ENCODE measurements around the gene A4GNT.
"Not testable (repeated sequence)": the region's sequence is repeated elsewhere in the genome, so short reads cannot be mapped to it uniquely, and the experiment has no call there.

Gene A4GNT

DNA sequence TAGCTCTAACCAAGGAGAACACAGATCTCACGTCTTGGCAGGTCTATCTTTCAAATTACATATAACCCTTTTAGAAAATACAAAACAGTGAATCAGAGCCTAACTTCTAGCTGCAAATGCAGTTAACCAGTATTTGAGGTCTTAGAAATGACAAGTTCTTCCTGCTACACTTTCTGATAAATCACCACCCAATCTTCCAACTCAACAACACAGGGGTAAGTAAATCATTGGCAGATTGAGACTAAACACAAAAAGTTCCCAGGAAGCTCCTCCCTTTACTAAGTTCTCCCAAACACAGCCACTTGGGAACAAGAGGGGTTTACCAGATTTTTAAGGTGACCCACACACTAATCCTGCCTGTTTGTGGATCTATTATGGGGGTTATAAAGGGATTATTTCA lies at the start of gene A4GNT:
Gene A4GNT, minus strand, starts transcription at position 152 of the 400 bp plus-strand sequence. CDS start 1,134 bp downstream, outside the sequence.
- DNase-seq (ENCODE audit: low spot score): no peak

- peak; percentile 12 for DNase-seq (ENCODE audit: low spot score)
These were observed 48.3 kb upstream of the A4GNT start for GRCh38 chr3:138180375-138181029.

DNA sequence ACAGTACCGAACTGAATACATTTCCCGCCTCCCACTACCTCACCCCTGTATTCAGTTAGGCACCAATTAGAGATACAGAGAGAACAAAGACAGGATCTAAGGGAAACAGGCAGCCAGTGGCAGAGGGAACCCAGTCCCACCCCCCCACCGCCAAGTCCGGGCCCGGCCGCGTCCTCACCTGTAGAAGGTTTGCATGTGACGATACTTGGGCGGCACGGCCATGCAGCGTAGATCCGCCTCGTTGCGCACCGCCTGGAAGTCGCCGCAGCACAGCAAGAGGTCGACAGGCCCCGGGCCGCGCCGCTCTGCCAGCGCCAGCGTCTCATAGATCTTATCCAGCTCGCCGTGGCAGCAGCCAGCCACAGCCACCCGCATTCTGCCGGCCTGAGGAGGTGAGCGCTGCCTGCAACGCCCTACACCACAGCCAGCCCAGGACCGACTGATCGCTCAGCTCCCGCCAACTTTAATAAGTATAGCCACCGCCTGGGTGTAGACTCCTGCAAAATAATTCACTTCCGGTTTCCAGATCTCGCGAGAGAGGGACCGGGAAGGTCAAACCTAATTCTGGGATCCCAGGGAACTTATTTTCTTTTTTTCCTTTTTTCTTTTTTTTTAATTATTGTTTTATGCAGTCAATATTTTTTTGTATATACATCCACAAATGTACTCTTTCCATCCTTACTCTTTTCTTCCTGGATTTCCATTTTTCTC lies 42.4 kb upstream of the A4GNT start, which contains the start of gene DBR1:
Gene DBR1, minus strand, starts transcription at position 501 of the 711 bp plus-strand sequence. Its CDS starts 126 bp downstream, at position 375.
- peak; percentile 76 for DNase-seq (ENCODE audit: low spot score)

GRCh38 chr3:138173769-138174420 lies 41.7 kb upstream of the A4GNT start:
- DNase-seq (ENCODE audit: low spot score): peak; percentile 10

- no peak for DNase-seq (ENCODE audit: low spot score)
These were observed 40.4 kb upstream of the A4GNT start for GRCh38 chr3:138172625-138173024.

DNA sequence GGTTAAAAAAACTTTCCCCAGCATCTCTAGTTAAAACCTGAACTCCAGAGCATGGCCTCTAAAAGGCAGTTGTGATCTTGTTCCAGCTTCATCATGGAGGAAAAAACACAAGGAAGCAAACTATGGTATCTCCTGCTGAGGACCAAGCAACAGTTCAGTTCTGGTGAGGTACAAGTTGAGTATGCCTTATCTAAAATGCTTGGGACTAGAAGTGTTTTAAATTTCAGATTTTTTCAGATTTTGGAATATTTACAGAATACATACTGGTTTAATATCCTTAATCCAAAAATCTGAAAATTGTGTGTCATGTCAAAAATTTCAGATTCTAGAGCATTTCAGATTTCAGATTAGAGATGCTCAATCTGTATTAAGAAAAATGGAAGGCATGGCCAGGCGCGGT lies 32.9 kb upstream of the A4GNT start:
- DNase-seq (ENCODE audit: low spot score): no peak

- no peak for DNase-seq (ENCODE audit: low spot score)
These were observed 25.6 kb upstream of the A4GNT start for GRCh38 chr3:138157743-138158142.

GRCh38 chr3:138154534-138154933 lies 22.3 kb upstream of the A4GNT start:
- DNase-seq (ENCODE audit: low spot score): no peak

DNA sequence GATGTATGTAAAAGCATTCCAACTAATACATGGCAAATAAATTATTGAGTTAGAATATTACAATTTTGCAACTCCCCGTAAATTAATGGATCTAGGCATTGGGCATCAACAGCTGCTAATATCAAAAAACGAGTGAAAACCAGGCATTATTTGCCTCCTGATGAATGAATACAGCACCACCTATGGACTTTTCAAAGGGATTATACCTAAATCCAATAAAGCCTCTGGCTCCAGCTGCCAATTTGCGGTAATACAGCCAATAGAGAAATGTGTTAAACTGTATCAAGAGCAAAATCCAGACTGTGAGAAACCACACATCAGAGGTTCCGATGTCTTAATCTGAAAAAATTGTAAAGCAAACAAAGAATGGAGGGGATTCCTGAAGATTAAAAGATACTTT lies 16.3 kb upstream of the A4GNT start:
- DNase-seq (ENCODE audit: low spot score): no peak

DNA sequence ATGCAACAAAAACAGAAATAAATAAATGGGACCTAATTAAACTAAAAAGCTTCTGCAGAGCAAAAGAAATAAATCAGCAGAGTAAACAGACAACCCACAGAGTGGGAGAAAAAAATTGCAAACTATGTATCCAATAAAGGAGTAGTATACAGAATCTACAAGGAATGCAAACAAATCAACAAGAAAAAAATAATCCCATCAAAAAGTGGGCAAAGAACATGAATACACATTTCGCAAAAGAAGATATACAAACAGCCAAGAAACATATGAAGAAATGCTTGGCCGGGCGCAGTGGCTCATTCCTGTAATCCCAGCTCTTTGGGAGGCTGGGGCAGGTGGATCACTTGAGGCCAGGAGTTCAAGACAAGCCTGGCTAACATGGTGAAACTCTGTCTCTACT lies 10.0 kb upstream of the A4GNT start:
- not testable (repeated sequence) for DNase-seq (ENCODE audit: low spot score)

DNA sequence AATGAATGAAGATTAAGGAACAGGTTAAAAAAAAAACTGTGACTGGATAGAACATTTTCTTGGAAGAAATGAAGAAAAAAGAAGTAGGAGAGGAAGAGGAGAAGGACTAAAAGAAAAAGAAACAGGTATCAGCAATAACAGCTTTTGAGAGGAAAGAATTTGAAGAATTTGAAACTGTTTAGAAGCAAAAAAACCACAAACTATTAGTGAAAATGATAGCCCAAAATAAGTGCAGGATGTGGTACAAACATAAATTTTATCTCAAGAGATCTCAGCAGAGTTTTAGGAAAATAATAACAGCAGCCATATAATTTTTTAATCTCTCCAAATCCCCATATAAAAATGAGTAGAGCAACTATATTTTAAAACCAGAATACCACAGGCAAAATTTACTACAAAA lies 8.8 kb upstream of the A4GNT start:
- DNase-seq (ENCODE audit: low spot score): no peak

GRCh38 chr3:138139691-138140090 lies 7.5 kb upstream of the A4GNT start:
- DNase-seq (ENCODE audit: low spot score): no peak

- no peak for DNase-seq (ENCODE audit: low spot score)
These were observed 5.7 kb upstream of the A4GNT start for GRCh38 chr3:138137861-138138260.

DNA sequence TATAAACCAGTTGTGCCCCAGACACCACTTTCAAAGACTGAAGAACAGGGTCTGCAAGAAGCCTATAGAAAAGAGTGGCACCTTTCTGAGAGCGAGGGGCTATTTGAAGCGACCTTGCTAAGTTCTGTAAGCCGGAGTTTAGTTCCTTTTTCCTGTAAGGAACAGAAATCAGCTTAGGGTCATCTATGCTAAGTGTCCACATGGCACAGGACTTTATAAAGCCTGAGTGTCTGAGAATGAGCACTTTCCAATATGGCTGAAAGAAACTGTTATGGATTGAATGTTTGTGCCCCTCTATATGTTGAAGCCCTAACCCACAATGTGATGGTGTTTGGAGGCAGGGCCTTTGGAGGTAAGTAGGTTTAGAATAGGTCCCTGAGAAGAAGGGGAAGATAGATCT lies 4.0 kb upstream of the A4GNT start:
- DNase-seq (ENCODE audit: low spot score): no peak

DNA sequence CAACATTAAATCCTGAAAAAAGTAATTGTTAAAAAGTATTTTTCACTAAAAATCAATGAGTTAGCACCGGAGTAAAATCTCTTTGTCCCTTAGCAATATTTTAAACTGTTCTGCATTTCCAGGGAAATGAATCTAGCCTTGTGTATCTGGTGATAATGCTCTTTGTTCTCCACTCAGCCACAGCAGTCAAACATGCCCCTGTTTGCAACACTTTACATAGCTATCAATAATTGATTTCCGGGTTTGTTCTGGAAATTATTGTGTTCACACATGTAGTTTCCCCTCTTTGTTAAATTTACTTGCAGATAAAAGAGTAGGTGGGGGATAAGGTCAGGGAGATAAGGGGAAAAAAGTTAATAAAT lies 3.6 kb upstream of the A4GNT start:
- DNase-seq (ENCODE audit: low spot score): no peak

GRCh38 chr3:138135146-138135832 lies 3.1 kb upstream of the A4GNT start:
- no peak for DNase-seq (ENCODE audit: low spot score)

- no peak for DNase-seq (ENCODE audit: low spot score)
These were observed 4.4 kb downstream of the A4GNT start for GRCh38 chr3:138127636-138128365.

GRCh38 chr3:138125548-138126221 lies 6.5 kb downstream of the A4GNT start:
- DNase-seq (ENCODE audit: low spot score): no peak

GRCh38 chr3:138124706-138125355 lies 7.4 kb downstream of the A4GNT start:
- peak; percentile 25 for DNase-seq (ENCODE audit: low spot score)

GRCh38 chr3:138124188-138124587 lies 8.0 kb downstream of the A4GNT start:
- no peak for DNase-seq (ENCODE audit: low spot score)

DNA sequence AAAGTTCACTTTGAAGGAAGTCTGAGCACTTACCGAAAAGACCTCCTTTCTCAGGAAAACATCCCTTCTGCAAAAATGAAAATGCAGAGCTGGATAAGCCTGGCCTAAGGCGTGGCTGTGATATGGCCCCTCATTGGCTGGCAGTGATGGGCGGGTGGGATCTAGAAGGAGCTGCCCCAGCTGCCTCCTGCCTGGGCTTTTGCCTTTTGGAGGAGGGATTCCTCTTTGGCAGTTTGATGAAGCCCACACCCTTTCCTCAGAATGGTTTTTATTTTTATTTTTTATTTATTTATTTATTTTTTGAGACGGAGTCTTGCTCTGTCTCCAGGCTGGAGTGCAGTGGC lies 12.8 kb downstream of the A4GNT start:
- peak; percentile 40 for DNase-seq (ENCODE audit: low spot score)

Data from iPS-NIHi11 (cell line).